HCT116 (cell line): ENCODE results near the gene IGSF11. TPM values are rescaled to one million over a fixed set of nuclear protein-coding genes. Genes with fewer than 3 reads are reported as not detected.

Experiments used
- ATAC-seq: fragments of 200-7000 bp; cut with Tn5 transposase; 2 replicates; pipeline ENCODE4 v1.9.1; 2020; ENCODE audit warnings: mild to moderate bottlenecking, moderate library complexity
- BruUV-seq: library from RNA; stranded (reverse); fragments of 400-500 nt; replicated peaks from 2 replicates; lab custom pipeline; 2021; lab: Mats Ljungman, UMichigan
- CTCF ChIA-PET: fragments of 300-600 bp; sonication (Branson Sonifier 250); formaldehyde crosslinking; loops from one replicate; lab custom pipeline; 2021; ENCODE audit warnings: antibody characterized with exemption; lab: Charles Lee
- POLR2A ChIA-PET: fragments of 300-600, 350-600 bp; sonication (Branson Sonifier 250); formaldehyde crosslinking; loops from one replicate; lab custom pipeline; 2021; ENCODE audit warnings: antibody characterized with exemption; lab: Charles Lee
- RAD21 ChIA-PET, 2 experiments: fragments of 300-600 bp; sonication (Branson Sonifier 250); formaldehyde crosslinking; loops; one replicate each; lab custom pipeline; 2023; ENCODE audit warnings: low total read pairs in 2 of 2; ENCODE audit not compliant: uncharacterized antibody in 2 of 2, unreplicated experiment in 2 of 2, low non-redundant PET in 1 of 2; lab: Charles Lee
- DNase-seq: peaks from one replicate; pipeline ENCODE4 v3.0.0-alpha.2; 2010; ENCODE audit warnings: low read depth, low spot score
- H2AFZ ChIP-seq: fragments of 200-600 bp; shearing (Covaris generic), sonication (generic); 2 replicates; pipeline ENCODE4 v1.6.1; 2017; ENCODE audit warnings: low read depth, mixed run types, mixed read lengths, antibody characterized with exemption, low read length; ENCODE audit not compliant: poor library complexity, severe bottlenecking
- H3K27ac ChIP-seq: 2 replicates; pipeline ENCODE4 v1.5.1; 2012; ENCODE audit warnings: low read depth, low read length
- H3K27me3 ChIP-seq: fragments of 200-600 bp; sonication (generic); 2 replicates; pipeline ENCODE4 v1.6.1; 2016; ENCODE audit warnings: mixed run types, low read length, mixed read lengths; ENCODE audit not compliant: insufficient read depth
- H3K36me3 ChIP-seq, 2 experiments: fragments of 200-500 bp in 1 of 2; fragments of 200-600 bp in 1 of 2; sonication (Bioruptor generic) in 1 of 2; sonication (generic) in 1 of 2; 2 replicates each; pipeline versions ENCODE4 v1.5.1 to v1.6.1; 2014 to 2016; ENCODE audit warnings: low read length in 2 of 2, inconsistent platforms in 1 of 2, mixed read lengths in 1 of 2, mixed run types in 1 of 2; ENCODE audit not compliant: insufficient read depth in 2 of 2, control insufficient read depth in 1 of 2
- H3K4me1 ChIP-seq, 2 experiments: fragments of 200-600 bp in 1 of 2; sonication (generic) in 1 of 2; 2 replicates each; pipeline versions ENCODE4 v1.5.1 to v1.6.1; 2012 to 2017; ENCODE audit warnings: low read length in 2 of 2, inconsistent platforms in 1 of 2, mild to moderate bottlenecking in 1 of 2, mixed read lengths in 1 of 2, mixed run types in 1 of 2, moderate library complexity in 1 of 2; ENCODE audit not compliant: insufficient read depth in 2 of 2, control insufficient read depth in 1 of 2
- H3K4me2 ChIP-seq: fragments of 200-600 bp; sonication (generic); 2 replicates; pipeline ENCODE4 v1.6.1; 2017; ENCODE audit warnings: mixed run types, low read length, mixed read lengths
- H3K4me3 ChIP-seq, 2 experiments: fragments of 200-600 bp in 1 of 2; sonication (generic) in 1 of 2; replicated peaks in 1 of 2; 2 replicates each; pipeline ENCODE4 v1.5.1; 2011 to 2016; ENCODE audit warnings: low read length in 2 of 2, control low read depth in 1 of 2, low read depth in 1 of 2, mild to moderate bottlenecking in 1 of 2, mixed read lengths in 1 of 2, mixed run types in 1 of 2
- H3K79me2 ChIP-seq: fragments of 200-600 bp; sonication (generic); 2 replicates; pipeline ENCODE4 v1.6.1; 2017; ENCODE audit warnings: mild to moderate bottlenecking, mixed run types, low read length, moderate library complexity, mixed read lengths; ENCODE audit not compliant: insufficient read depth
- H3K9ac ChIP-seq: fragments of 200-600 bp; sonication (generic); 2 replicates; pipeline ENCODE4 v1.6.1; 2016; ENCODE audit warnings: low read length, mixed read lengths
- H3K9me2 ChIP-seq: fragments of 200-600 bp; sonication (generic), shearing (Covaris generic); 2 replicates; pipeline ENCODE4 v1.6.1; 2017; ENCODE audit warnings: mixed run types, mild to moderate bottlenecking, moderate library complexity; ENCODE audit not compliant: insufficient read depth
- H3K9me3 ChIP-seq, 2 experiments: fragments of 200-500 bp in 1 of 2; fragments of 200-600 bp in 1 of 2; sonication (Bioruptor generic) in 1 of 2; sonication (generic) in 1 of 2; 2 replicates each; pipeline ENCODE4 v1.6.1; 2014 to 2017; ENCODE audit warnings: low read length in 2 of 2, mixed read lengths in 2 of 2, inconsistent platforms in 1 of 2, low read depth in 1 of 2, mild to moderate bottlenecking in 1 of 2, mixed run types in 1 of 2, moderate library complexity in 1 of 2; ENCODE audit not compliant: control insufficient read depth in 1 of 2, insufficient read depth in 1 of 2
- H4K20me1 ChIP-seq: fragments of 200-600 bp; sonication (generic), shearing (Covaris generic); 2 replicates; pipeline ENCODE4 v1.6.1; 2017; ENCODE audit warnings: mixed run types, mild to moderate bottlenecking, moderate library complexity; ENCODE audit not compliant: insufficient read depth
- CEBPB ChIP-seq: IDR thresholded peaks from 2 replicates; pipeline ENCODE4 v1.6.1; 2012; ENCODE audit warnings: low read depth
- CTCF ChIP-seq, 3 experiments: fragments of 200-600 bp in 1 of 3; sonication (generic) in 1 of 3; IDR thresholded peaks in 2 of 3; conservative IDR thresholded peaks in 1 of 3; 2 replicates each; pipeline ENCODE4 v1.5.1; 2012 to 2017; ENCODE audit warnings: low read depth in 2 of 3, low read length in 2 of 3, antibody characterized with exemption in 1 of 3, borderline replicate concordance in 1 of 3, control low read depth in 1 of 3, mild to moderate bottlenecking in 1 of 3, mixed read lengths in 1 of 3, mixed run types in 1 of 3, moderate library complexity in 1 of 3; ENCODE audit not compliant: insufficient read depth in 1 of 3
- ELF1 ChIP-seq: IDR thresholded peaks from 2 replicates; pipeline ENCODE4 v1.6.1; 2012; ENCODE audit warnings: low read depth, borderline replicate concordance
- EZH2 ChIP-seq: fragments of 200-600 bp; sonication (generic); IDR thresholded peaks from 2 replicates; pipeline ENCODE4 v1.6.1; 2017; ENCODE audit warnings: antibody characterized with exemption, mixed run types
- EZH2phosphoT487 ChIP-seq: fragments of 200-600 bp; IDR thresholded peaks from 2 replicates; pipeline ENCODE4 v1.6.1; 2018; ENCODE audit warnings: antibody characterized with exemption, borderline replicate concordance
- JUND ChIP-seq: IDR thresholded peaks from 2 replicates; pipeline ENCODE4 v1.6.1; 2012
- POLR2A ChIP-seq: IDR thresholded peaks from 2 replicates; pipeline ENCODE4 v1.7.0; 2011; ENCODE audit warnings: borderline replicate concordance; ENCODE audit not compliant: insufficient read depth, insufficient read length; ENCODE audit errors: extremely low read depth
- SRF ChIP-seq: IDR thresholded peaks from 2 replicates; pipeline ENCODE4 v1.6.1; 2012; ENCODE audit warnings: low read depth
- TCF7L2 ChIP-seq: IDR thresholded peaks from 2 replicates; pipeline ENCODE4 v1.7.0; 2011; ENCODE audit warnings: borderline replicate concordance, inconsistent platforms; ENCODE audit not compliant: insufficient read depth, insufficient read length; ENCODE audit errors: extremely low read depth
- ZNF274 ChIP-seq: fragments of 200-500 bp; sonication (Bioruptor generic); IDR thresholded peaks from 2 replicates; pipeline ENCODE4 v1.6.1; 2014; ENCODE audit warnings: mild to moderate bottlenecking, low read depth, low read length, inconsistent platforms
- intact Hi-C: fragments of 100-400 bp; cut with micrococcal nuclease; formaldehyde crosslinking; loops from 2 replicates; pipeline ENCODE4 v1.10.0; 2022
- total RNA-seq: library from RNA; stranded (reverse); gene quantifications from one replicate; pipeline ENCODE4 v1.2.1, GENCODE V29; 2021; ENCODE audit not compliant: unreplicated experiment
- TF ChIP-seq, protein P1 (sequence below): IDR thresholded peaks from 2 replicates; pipeline ENCODE4 v1.6.1; 2011; ENCODE audit warnings: mild to moderate bottlenecking, low read length, moderate library complexity; ENCODE audit not compliant: insufficient replicate concordance; ENCODE audit errors: extremely low read depth
- TF ChIP-seq, protein P2 (sequence below): IDR thresholded peaks from 2 replicates; pipeline ENCODE4 v1.6.1; 2012
- TF ChIP-seq, protein P3 (sequence below): IDR thresholded peaks from 2 replicates; pipeline ENCODE4 v1.6.1; 2012

The IGSF11 gene
- total RNA-seq, 1 experiment from 2014 or later = not detected

GRCh38 chr3:118946449-118946848 is 88.2 kb downstream of the IGSF11 start:
- Histone ChIP-seq H3K4me1 (no peaks in the 10 kb centered on the region), H3K27ac (no peak overlapping the region), H3K9me2 (no peaks in the 10 kb centered on the region), H3K9ac (no peak overlapping the region), H3K9me3 (no peaks in the 10 kb centered on the region), H3K79me2 (no peaks in the 10 kb centered on the region), H3K36me3 (no peaks in the 10 kb centered on the region), H2AFZ (no peak overlapping the region), H3K4me3 (no peak overlapping the region), H4K20me1 (no peaks in the 10 kb centered on the region), H3K27me3 (peaks cover 39% of the 10 kb centered on the region), H3K4me2 (no peak overlapping the region)
- intact Hi-C loops = no loop called here
- POLR2A ChIA-PET = no interaction called here
- CTCF ChIA-PET = no interaction called here
- ATAC-seq (no peak), DNase-seq (no peak)
- BruUV-seq = no TSS peak
- RAD21 ChIA-PET = no interaction called here
- TF ChIP-seq TCF7L2 (no peak), POLR2A (no peak), EZH2 (no peak), SRF (no peak)
- TF ChIP-seq, protein P1, sequence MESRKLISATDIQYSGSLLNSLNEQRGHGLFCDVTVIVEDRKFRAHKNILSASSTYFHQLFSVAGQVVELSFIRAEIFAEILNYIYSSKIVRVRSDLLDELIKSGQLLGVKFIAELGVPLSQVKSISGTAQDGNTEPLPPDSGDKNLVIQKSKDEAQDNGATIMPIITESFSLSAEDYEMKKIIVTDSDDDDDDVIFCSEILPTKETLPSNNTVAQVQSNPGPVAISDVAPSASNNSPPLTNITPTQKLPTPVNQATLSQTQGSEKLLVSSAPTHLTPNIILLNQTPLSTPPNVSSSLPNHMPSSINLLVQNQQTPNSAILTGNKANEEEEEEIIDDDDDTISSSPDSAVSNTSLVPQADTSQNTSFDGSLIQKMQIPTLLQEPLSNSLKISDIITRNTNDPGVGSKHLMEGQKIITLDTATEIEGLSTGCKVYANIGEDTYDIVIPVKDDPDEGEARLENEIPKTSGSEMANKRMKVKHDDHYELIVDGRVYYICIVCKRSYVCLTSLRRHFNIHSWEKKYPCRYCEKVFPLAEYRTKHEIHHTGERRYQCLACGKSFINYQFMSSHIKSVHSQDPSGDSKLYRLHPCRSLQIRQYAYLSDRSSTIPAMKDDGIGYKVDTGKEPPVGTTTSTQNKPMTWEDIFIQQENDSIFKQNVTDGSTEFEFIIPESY = no peak

GRCh38 chr3:118945834-118946233 is 88.8 kb downstream of the IGSF11 start:
- no peaks in the 10 kb centered on the region for H3K9me2 ChIP-seq
- DNase-seq (no peak), ATAC-seq (no peak)
- no peak overlapping the region for H2AFZ ChIP-seq
- no TSS peak for BruUV-seq
- peaks cover 42% of the 10 kb centered on the region for H3K27me3 ChIP-seq
- no peak overlapping the region for H3K4me2 ChIP-seq
- POLR2A ChIA-PET = no interaction called here
- H3K36me3 ChIP-seq = no peaks in the 10 kb centered on the region
- H3K9me3 ChIP-seq = no peaks in the 10 kb centered on the region
- H3K79me2 ChIP-seq = no peaks in the 10 kb centered on the region
- no peak overlapping the region for H3K27ac ChIP-seq
- H3K4me1 ChIP-seq = no peaks in the 10 kb centered on the region
- intact Hi-C loops = no loop called here
- no peak overlapping the region for H3K9ac ChIP-seq
- CTCF ChIA-PET = no interaction called here
- H3K4me3 ChIP-seq = no peak overlapping the region
- RAD21 ChIA-PET = no interaction called here
- no peaks in the 10 kb centered on the region for H4K20me1 ChIP-seq
- TF ChIP-seq CTCF (IDR thresholded peaks at IDR 0.05 in 2 of 3, conservative IDR thresholded peaks at IDR 0.05 in 1 of 3; ENCODE audit: borderline replicate concordance in 1 of 3, insufficient read depth in 1 of 3, low read depth in 2 of 3, low read length in 2 of 3) (no peak), ZNF274 (no peak), EZH2phosphoT487 (no peak), CEBPB (no peak), ELF1 (no peak), JUND (no peak)
- TF ChIP-seq, protein P2, sequence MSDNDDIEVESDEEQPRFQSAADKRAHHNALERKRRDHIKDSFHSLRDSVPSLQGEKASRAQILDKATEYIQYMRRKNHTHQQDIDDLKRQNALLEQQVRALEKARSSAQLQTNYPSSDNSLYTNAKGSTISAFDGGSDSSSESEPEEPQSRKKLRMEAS = no peak
- TF ChIP-seq, protein P3, sequence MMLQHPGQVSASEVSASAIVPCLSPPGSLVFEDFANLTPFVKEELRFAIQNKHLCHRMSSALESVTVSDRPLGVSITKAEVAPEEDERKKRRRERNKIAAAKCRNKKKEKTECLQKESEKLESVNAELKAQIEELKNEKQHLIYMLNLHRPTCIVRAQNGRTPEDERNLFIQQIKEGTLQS = no peak
- TF ChIP-seq, protein P1 = no peak
